Breast epithelium (tissue), 4 donors: ENCODE results near the gene CES4A. TPM values are rescaled to one million over a fixed set of nuclear protein-coding genes. Genes with fewer than 3 reads are reported as not detected.
A peak's percentile ranks its signal among the peaks of the same experiment; 100 is the strongest.

Experiments
- DNase-seq, 2 donors: peaks; one replicate each; pipeline ENCODE4 v3.0.0-alpha.2; 2019; ENCODE audit warnings: low spot score in 2 of 2
- H3K27ac ChIP-seq, 2 donors: fragments of 200-600 bp; sonication (generic) in 1 of 2; one replicate each; pipeline ENCODE4 v1.5.1; 2016 to 2019; ENCODE audit warnings: mild to moderate bottlenecking in 1 of 2
- H3K27me3 ChIP-seq, 2 donors: fragments of 200-600 bp; sonication (generic) in 1 of 2; one replicate each; pipeline versions ENCODE4 v1.5.1 to v1.6.0; 2017 to 2019; ENCODE audit warnings: control low read depth in 1 of 2, mild to moderate bottlenecking in 1 of 2
- H3K36me3 ChIP-seq: fragments of 200-600 bp; one replicate; pipeline ENCODE4 v1.5.1; 2019
- H3K4me1 ChIP-seq, 2 donors: fragments of 200-600 bp; sonication (generic); one replicate each; pipeline ENCODE4 v1.5.1; 2016 to 2019; ENCODE audit warnings: control low read depth in 1 of 2
- H3K4me3 ChIP-seq, 3 donors: fragments of 200-600 bp; sonication (generic); 1 replicate in 2 of 3; 2 replicates in 1 of 3; pipeline ENCODE4 v1.5.1; 2016 to 2019; ENCODE audit warnings: mild to moderate bottlenecking in 3 of 3, moderate library complexity in 2 of 3
- H3K9me3 ChIP-seq, 2 donors: fragments of 200-600 bp; sonication (generic) in 1 of 2; one replicate each; pipeline ENCODE4 v1.5.1; 2016 to 2019; ENCODE audit warnings: control low read depth in 1 of 2
- CTCF ChIP-seq, 3 donors: fragments of 450-650 bp; IDR thresholded peaks; one replicate each; pipeline ENCODE4 v1.5.1; 2016 to 2017; ENCODE audit warnings: antibody characterized with exemption in 3 of 3, mild to moderate bottlenecking in 3 of 3, moderate library complexity in 3 of 3
- POLR2A ChIP-seq: fragments of 450-650 bp; IDR thresholded peaks from one replicate; pipeline ENCODE4 v1.6.1; 2016; ENCODE audit warnings: antibody characterized with exemption, mild to moderate bottlenecking, moderate library complexity
- POLR2AphosphoS5 ChIP-seq, 3 donors: sonication (generic); formaldehyde crosslinking; IDR thresholded peaks; one replicate each; pipeline ENCODE4 v1.6.1; 2017; ENCODE audit warnings: antibody characterized with exemption in 3 of 3
- intact Hi-C: fragments of 100-400 bp; cut with DNase I; formaldehyde crosslinking; loops from one replicate; pipeline ENCODE4 v1.15.1; 2023; ENCODE audit warnings: low total_unique reads
- total RNA-seq, 3 donors: library from RNA; depleted of rRNA; stranded (reverse); fragments of >200 nt; gene quantifications; one replicate each; pipeline ENCODE4 v1.1.0, GENCODE V29; 2016

Gene CES4A
- total RNA-seq, 3 donors from 2014 or later, result 9.0 to 19.6 (median 11.1) TPM

GRCh38 chr16:67019171-67019570 lies 30.8 kb downstream of the CES4A start:
- Histone ChIP-seq H3K9me3 (no peaks in the 10 kb centered on the region), H3K27ac (no peak overlapping the region), H3K4me1 (no peaks in the 10 kb centered on the region), H3K4me3 (no peak overlapping the region), H3K27me3 (no peaks in the 10 kb centered on the region), H3K36me3 (no peaks in the 10 kb centered on the region)
- peak in 1 of 2 donors; percentile 3 for DNase-seq
- intact Hi-C loops, result no loop called here
- TF ChIP-seq POLR2AphosphoS5 (IDR thresholded peaks at IDR 0.05) (no peak), POLR2A (no peak), CTCF (IDR thresholded peaks at IDR 0.05) (no peak)

DNA sequence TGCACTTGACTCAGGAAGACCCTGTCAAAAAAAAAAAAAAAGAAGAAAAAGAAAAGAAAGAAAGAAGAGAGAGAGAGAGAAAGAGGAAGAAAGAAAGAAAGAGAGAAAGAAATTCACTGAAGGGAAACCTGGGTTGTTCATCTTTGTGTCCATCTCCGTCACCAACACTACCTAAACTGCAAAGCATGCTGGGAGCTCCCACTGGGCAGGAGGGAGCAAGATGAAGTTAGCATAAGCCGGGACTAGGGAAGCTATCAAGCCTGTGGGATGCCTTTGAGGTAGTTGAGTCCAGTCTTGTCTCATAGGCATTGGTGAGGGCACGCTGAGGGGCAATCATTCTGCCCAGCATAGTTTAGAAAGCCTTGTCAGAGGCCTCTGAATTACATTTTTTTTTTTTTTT lies 32.9 kb downstream of the CES4A start:
- no peak overlapping the region for H3K27ac ChIP-seq
- no peaks in the 10 kb centered on the region for H3K36me3 ChIP-seq
- no peaks in the 10 kb centered on the region for H3K27me3 ChIP-seq
- DNase-seq, result no peak
- intact Hi-C loops, result no loop called here
- H3K4me3 ChIP-seq, result no peak overlapping the region
- H3K4me1 ChIP-seq, result no peaks in the 10 kb centered on the region
- H3K9me3 ChIP-seq, result no peaks in the 10 kb centered on the region
- no peak for TF ChIP-seq CTCF (IDR thresholded peaks at IDR 0.05)
- no peak for TF ChIP-seq POLR2AphosphoS5 (IDR thresholded peaks at IDR 0.05)
- TF ChIP-seq POLR2A, result no peak

DNA sequence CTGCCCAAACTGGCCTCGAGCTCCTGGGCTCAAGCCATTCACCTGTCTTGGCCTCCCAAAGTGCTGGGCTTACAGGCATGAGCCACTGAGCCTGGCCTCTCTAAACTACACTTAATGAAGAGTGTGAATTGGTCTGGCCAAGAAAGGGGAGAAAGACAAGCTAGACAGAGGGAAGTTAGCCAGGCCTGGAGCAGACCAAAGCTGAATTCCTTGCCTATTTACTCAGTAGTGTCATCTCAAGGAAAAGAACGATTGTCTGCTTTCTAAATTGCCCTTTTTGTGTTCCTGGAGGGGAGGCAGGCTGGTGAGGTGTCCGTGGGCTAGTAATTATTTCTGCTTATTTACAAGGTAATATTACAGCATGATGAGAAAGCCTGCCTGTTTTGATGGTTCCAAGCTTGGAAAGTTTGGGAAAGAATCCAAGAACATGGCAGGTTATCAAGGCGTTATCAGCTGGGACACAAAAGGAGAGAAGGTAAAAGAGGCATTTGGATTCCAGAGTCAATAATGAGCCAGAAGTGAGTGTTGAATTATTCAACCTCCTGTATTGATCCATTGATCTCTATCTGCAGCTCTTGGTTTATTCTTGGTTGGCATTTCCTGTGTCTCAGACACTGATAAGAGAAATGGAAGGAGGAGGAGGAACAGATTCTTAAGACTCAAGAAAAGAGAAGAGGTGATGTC lies 34.3 kb downstream of the CES4A start:
- no peak for TF ChIP-seq POLR2AphosphoS5 (IDR thresholded peaks at IDR 0.05)
- no peak for TF ChIP-seq POLR2A
- TF ChIP-seq CTCF (IDR thresholded peaks at IDR 0.05), result no peak
- Histone ChIP-seq H3K27ac (no peak overlapping the region), H3K4me1 (no peaks in the 10 kb centered on the region), H3K9me3 (no peaks in the 10 kb centered on the region), H3K4me3 (no peak overlapping the region), H3K27me3 (no peaks in the 10 kb centered on the region), H3K36me3 (no peaks in the 10 kb centered on the region)
- DNase-seq, result peak in 1 of 2 donors; percentile 2
- intact Hi-C loops, result no loop called here

- H3K4me3 ChIP-seq, result no peak overlapping the region
- no peak for TF ChIP-seq CTCF (IDR thresholded peaks at IDR 0.05)
- no peak for TF ChIP-seq POLR2AphosphoS5 (IDR thresholded peaks at IDR 0.05)
- no peak for TF ChIP-seq POLR2A
- intact Hi-C loops, result no loop called here
- H3K27me3 ChIP-seq, result no peaks in the 10 kb centered on the region
- H3K27ac ChIP-seq, result no peak overlapping the region
- H3K4me1 ChIP-seq, result no peaks in the 10 kb centered on the region
- H3K9me3 ChIP-seq, result no peaks in the 10 kb centered on the region
- no peak for DNase-seq
- no peaks in the 10 kb centered on the region for H3K36me3 ChIP-seq
Observed at GRCh38 chr16:67023689-67024088, 35.3 kb downstream of the CES4A start.

GRCh38 chr16:67024384-67025209 lies 36.2 kb downstream of the CES4A start:
- no peak overlapping the region for H3K27ac ChIP-seq
- no peaks in the 10 kb centered on the region for H3K27me3 ChIP-seq
- no peaks in the 10 kb centered on the region for H3K9me3 ChIP-seq
- H3K4me1 ChIP-seq, result no peaks in the 10 kb centered on the region
- no peak overlapping the region for H3K4me3 ChIP-seq
- TF ChIP-seq CTCF (IDR thresholded peaks at IDR 0.05) (no peak), POLR2A (no peak), POLR2AphosphoS5 (IDR thresholded peaks at IDR 0.05) (no peak)
- intact Hi-C loops, result no loop called here
- no peaks in the 10 kb centered on the region for H3K36me3 ChIP-seq
- DNase-seq, result peak in 1 of 2 donors; percentile 10
